ENCODE results near the gene TMEM175. TPM values are rescaled to one million over a fixed set of nuclear protein-coding genes. Genes with fewer than 3 reads are reported as not detected.
A peak's percentile ranks its signal among the peaks of the same experiment; 100 is the strongest.
"Not testable (repeated sequence)": the region's sequence is repeated elsewhere in the genome, so short reads cannot be mapped to it uniquely, and the experiment has no call there.

TMEM175 gene
- total RNA-seq, 1 donor from 2014 or later, result 14.9 TPM

- intact Hi-C loops (cut with DNase I), result no loop called here
- DNase-seq (no peak), ATAC-seq (ENCODE audit: poor library complexity) (peak; percentile 9)
Observed at GRCh38 chr4:992297-993110, 60.2 kb downstream of the TMEM175 start.

GRCh38 chr4:993111-994029 lies 61.1 kb downstream of the TMEM175 start, which contains the start of gene SLC26A1:
Gene SLC26A1 (minus strand): TSS chr4:993404. CDS start chr4:991703, 1,701 bp downstream.
- DNase-seq, result no peak
- no peak for ATAC-seq (ENCODE audit: poor library complexity)
- intact Hi-C loops (cut with DNase I), result no loop called here

GRCh38 chr4:995311-996026 lies 63.2 kb downstream of the TMEM175 start:
- no peak for ATAC-seq (ENCODE audit: poor library complexity)
- no peak for DNase-seq
- intact Hi-C loops (cut with DNase I), result no loop called here

GRCh38 chr4:996030-996996 lies 64.1 kb downstream of the TMEM175 start:
- ATAC-seq (ENCODE audit: poor library complexity) (no peak), DNase-seq (no peak)
- intact Hi-C loops (cut with DNase I), result no loop called here

GRCh38 chr4:996997-997374 lies 64.7 kb downstream of the TMEM175 start:
- DNase-seq (no peak), ATAC-seq (ENCODE audit: poor library complexity) (no peak)
- intact Hi-C loops (cut with DNase I), result no loop called here

- ATAC-seq (ENCODE audit: poor library complexity) (peak; percentile 32), DNase-seq (no peak)
- intact Hi-C loops (cut with DNase I), result no loop called here
Observed at GRCh38 chr4:997375-998071, 65.3 kb downstream of the TMEM175 start.

GRCh38 chr4:998096-998691 lies 65.9 kb downstream of the TMEM175 start:
- intact Hi-C loops (cut with DNase I), result no loop called here
- no peak for DNase-seq
- ATAC-seq (ENCODE audit: poor library complexity), result no peak

GRCh38 chr4:999240-999863 lies 67.1 kb downstream of the TMEM175 start:
- intact Hi-C loops (cut with DNase I); ATAC-seq (ENCODE audit: poor library complexity); DNase-seq: not testable (repeated sequence)

GRCh38 chr4:999882-1000425 lies 67.7 kb downstream of the TMEM175 start:
- intact Hi-C loops (cut with DNase I), result no loop called here
- DNase-seq (no peak), ATAC-seq (ENCODE audit: poor library complexity) (no peak)

- ATAC-seq (ENCODE audit: poor library complexity), result no peak
- DNase-seq, result no peak
- intact Hi-C loops (cut with DNase I), result no loop called here
Observed at GRCh38 chr4:1000686-1001260, 68.5 kb downstream of the TMEM175 start.

GRCh38 chr4:1001561-1002130 lies 69.4 kb downstream of the TMEM175 start:
- ATAC-seq (ENCODE audit: poor library complexity), result no peak
- no peak for DNase-seq
- intact Hi-C loops (cut with DNase I), result no loop called here

- no peak for DNase-seq
- ATAC-seq (ENCODE audit: poor library complexity), result peak; percentile 20
- intact Hi-C loops (cut with DNase I), result no loop called here
Observed at GRCh38 chr4:1002131-1002630, 69.9 kb downstream of the TMEM175 start.

- no peak for DNase-seq
- intact Hi-C loops (cut with DNase I), result no loop called here
- no peak for ATAC-seq (ENCODE audit: poor library complexity)
Observed at GRCh38 chr4:1002631-1003251, 70.5 kb downstream of the TMEM175 start.

- ATAC-seq (ENCODE audit: poor library complexity) (no peak), DNase-seq (no peak)
- intact Hi-C loops (cut with DNase I), result no loop called here
Observed at GRCh38 chr4:1003271-1004070, 71.2 kb downstream of the TMEM175 start.
